ACC112 (cell line): ENCODE data around the gene C9orf40.
A peak's percentile ranks its signal among the peaks of the same experiment; 100 is the strongest.

Experiments used
- H2AFZ ChIP-seq: fragments of 200-600 bp; sonication (generic); one replicate; pipeline ENCODE4 v1.6.0; 2017; ENCODE audit warnings: antibody characterized with exemption, low read length; ENCODE audit not compliant: unreplicated experiment
- H3K27ac ChIP-seq: fragments of 200-600 bp; sonication (generic); 2 replicates; pipeline ENCODE4 v1.5.1; 2014; ENCODE audit warnings: low read depth, mild to moderate bottlenecking, antibody characterized with exemption, low read length, moderate library complexity
- H3K27me3 ChIP-seq: fragments of 200-600 bp; sonication (generic); 2 replicates; pipeline ENCODE4 v1.6.1; 2014; ENCODE audit warnings: mild to moderate bottlenecking, antibody characterized with exemption, low read length, moderate library complexity, mixed read lengths; ENCODE audit not compliant: insufficient read depth
- H3K36me3 ChIP-seq: fragments of 200-600 bp; sonication (generic); 2 replicates; pipeline ENCODE4 v1.6.1; 2016; ENCODE audit warnings: mild to moderate bottlenecking, antibody characterized with exemption, low read length, moderate library complexity, mixed read lengths; ENCODE audit not compliant: insufficient read depth
- H3K4me1 ChIP-seq: fragments of 200-600 bp; sonication (generic); one replicate; pipeline ENCODE4 v1.6.1; 2016; ENCODE audit warnings: low read length, mixed read lengths; ENCODE audit not compliant: insufficient read depth, unreplicated experiment, control insufficient read depth
- H3K4me3 ChIP-seq: fragments of 200-600 bp; sonication (generic); 2 replicates; pipeline ENCODE4 v1.5.1; 2014; ENCODE audit warnings: mild to moderate bottlenecking, low read depth, low read length
- H3K79me2 ChIP-seq: fragments of 200-600 bp; sonication (generic); one replicate; pipeline ENCODE4 v1.6.0; 2016; ENCODE audit warnings: low read length; ENCODE audit not compliant: control insufficient read depth, unreplicated experiment, insufficient read depth

C9orf40 gene

GRCh38 chr9:74963056-74963455, 10.3 kb upstream of the C9orf40 start:
- Histone ChIP-seq H3K36me3 (peaks cover 17% of the 10 kb centered on the region; the same call in 1 of the 2 replicates), H3K4me1 (peaks cover 7% of the 10 kb centered on the region), H3K27me3 (no peaks in the 10 kb centered on the region), H3K79me2 (peaks cover 1% of the 10 kb centered on the region), H2AFZ (no peak overlapping the region), H3K4me3 (no peak overlapping the region), H3K27ac (no peak overlapping the region)

- H3K27ac ChIP-seq = no peak overlapping the region
- H3K4me3 ChIP-seq = no peak overlapping the region
- H3K27me3 ChIP-seq = no peaks in the 10 kb centered on the region
- peaks cover 17% of the 10 kb centered on the region; the same call in 1 of the 2 replicates for H3K36me3 ChIP-seq
- peaks cover 3% of the 10 kb centered on the region for H3K79me2 ChIP-seq
- H3K4me1 ChIP-seq = peaks cover 7% of the 10 kb centered on the region
- H2AFZ ChIP-seq = no peak overlapping the region
Measured at GRCh38 chr9:74961496-74961895, 8.8 kb upstream of the C9orf40 start.

- Histone ChIP-seq H3K36me3 (peaks cover 17% of the 10 kb centered on the region; the same call in 1 of the 2 replicates), H3K27me3 (no peaks in the 10 kb centered on the region), H3K79me2 (peaks cover 3% of the 10 kb centered on the region), H3K27ac (peak overlapping the region; percentile 5; the same call in 1 of the 2 replicates), H3K4me3 (no peak overlapping the region), H2AFZ (no peak overlapping the region), H3K4me1 (peaks cover 7% of the 10 kb centered on the region)
Measured at GRCh38 chr9:74960561-74960960, 7.8 kb upstream of the C9orf40 start.

- Histone ChIP-seq H3K27me3 (no peaks in the 10 kb centered on the region), H3K4me3 (no peak overlapping the region), H3K27ac (no peak overlapping the region), H3K79me2 (peaks cover 3% of the 10 kb centered on the region), H3K4me1 (peaks cover 7% of the 10 kb centered on the region), H3K36me3 (peaks cover 17% of the 10 kb centered on the region; the same call in 1 of the 2 replicates), H2AFZ (no peak overlapping the region)
Measured at GRCh38 chr9:74958587-74958986, 5.9 kb upstream of the C9orf40 start.

GRCh38 chr9:74953235-74953751, 581 bp upstream of the C9orf40 start:
- Histone ChIP-seq H3K36me3 (no peaks in the 10 kb centered on the region), H3K27me3 (no peaks in the 10 kb centered on the region), H3K4me1 (peaks cover 13% of the 10 kb centered on the region), H3K4me3 (peak overlapping the region; percentile 93), H2AFZ (peak overlapping the region; percentile 96), H3K27ac (peak overlapping the region; percentile 82), H3K79me2 (peaks cover 21% of the 10 kb centered on the region)

GRCh38 chr9:74951725-74952151, 974 bp downstream of the C9orf40 start:
- peaks cover 13% of the 10 kb centered on the region for H3K4me1 ChIP-seq
- H3K27me3 ChIP-seq = no peaks in the 10 kb centered on the region
- peak overlapping the region; percentile 32 for H2AFZ ChIP-seq
- H3K4me3 ChIP-seq = peak overlapping the region; percentile 93
- no peaks in the 10 kb centered on the region for H3K36me3 ChIP-seq
- peaks cover 18% of the 10 kb centered on the region for H3K79me2 ChIP-seq
- H3K27ac ChIP-seq = 0 out of 2 replicates have a peak overlapping the region, but pooled peaks have one; percentile 37

GRCh38 chr9:74951107-74951720, 1.5 kb downstream of the C9orf40 start:
- H3K4me1 ChIP-seq = peaks cover 13% of the 10 kb centered on the region
- H2AFZ ChIP-seq = peak overlapping the region; percentile 32
- H3K79me2 ChIP-seq = peaks cover 18% of the 10 kb centered on the region
- H3K4me3 ChIP-seq = peak overlapping the region; percentile 93
- no peak overlapping the region for H3K27ac ChIP-seq
- H3K27me3 ChIP-seq = no peaks in the 10 kb centered on the region
- no peaks in the 10 kb centered on the region for H3K36me3 ChIP-seq

- H2AFZ ChIP-seq = no peak overlapping the region
Measured at GRCh38 chr9:74949859-74950855, 2.6 kb downstream of the C9orf40 start.

GRCh38 chr9:74948937-74949336, 3.8 kb downstream of the C9orf40 start:
- peaks cover 18% of the 10 kb centered on the region for H3K79me2 ChIP-seq
- no peaks in the 10 kb centered on the region for H3K36me3 ChIP-seq
- no peak overlapping the region for H3K4me3 ChIP-seq
- no peak overlapping the region for H2AFZ ChIP-seq
- H3K4me1 ChIP-seq = peaks cover 13% of the 10 kb centered on the region
- H3K27me3 ChIP-seq = no peaks in the 10 kb centered on the region
- no peak overlapping the region for H3K27ac ChIP-seq

More at GRCh38 chr9:74949859-74950855, 2.6 kb downstream of the C9orf40 start:
- H3K79me2 ChIP-seq = peaks cover 18% of the 10 kb centered on the region
- no peaks in the 10 kb centered on the region for H3K27me3 ChIP-seq
- H3K4me1 ChIP-seq = peaks cover 13% of the 10 kb centered on the region
- H3K4me3 ChIP-seq = peak overlapping the region; percentile 93; the same call in 1 of the 2 replicates
- no peak overlapping the region for H3K27ac ChIP-seq
- no peaks in the 10 kb centered on the region for H3K36me3 ChIP-seq

- Histone ChIP-seq H3K4me1 (peaks cover 20% of the 10 kb centered on the region), H3K27ac (no peak overlapping the region), H3K36me3 (no peaks in the 10 kb centered on the region), H2AFZ (no peak overlapping the region), H3K27me3 (no peaks in the 10 kb centered on the region), H3K4me3 (no peak overlapping the region), H3K79me2 (peaks cover 18% of the 10 kb centered on the region)
Measured at GRCh38 chr9:74946686-74947085, 6.0 kb downstream of the C9orf40 start.
